PFSK-1 (cell line): Measurements from ENCODE around the gene UBE2J2.

Source experiments
- REST ChIP-seq, 2 experiments: IDR thresholded peaks; 2 replicates each; pipeline versions ENCODE4 v1.6.1 to v1.8.0; 2011 to 2012; ENCODE audit warnings: low read depth in 2 of 2, low read length in 2 of 2, control low read depth in 1 of 2, inconsistent platforms in 1 of 2, mild to moderate bottlenecking in 1 of 2, moderate library complexity in 1 of 2; ENCODE audit not compliant: insufficient read depth in 1 of 2
- SIN3A ChIP-seq: IDR thresholded peaks from 2 replicates; pipeline ENCODE4 v1.6.1; 2012; ENCODE audit warnings: mild to moderate bottlenecking, low read length, moderate library complexity, borderline replicate concordance; ENCODE audit not compliant: insufficient read depth
- TAF1 ChIP-seq: IDR thresholded peaks from 2 replicates; pipeline ENCODE4 v1.6.1; 2012; ENCODE audit warnings: low read length, control low read depth, borderline replicate concordance; ENCODE audit not compliant: insufficient read depth

DNA sequence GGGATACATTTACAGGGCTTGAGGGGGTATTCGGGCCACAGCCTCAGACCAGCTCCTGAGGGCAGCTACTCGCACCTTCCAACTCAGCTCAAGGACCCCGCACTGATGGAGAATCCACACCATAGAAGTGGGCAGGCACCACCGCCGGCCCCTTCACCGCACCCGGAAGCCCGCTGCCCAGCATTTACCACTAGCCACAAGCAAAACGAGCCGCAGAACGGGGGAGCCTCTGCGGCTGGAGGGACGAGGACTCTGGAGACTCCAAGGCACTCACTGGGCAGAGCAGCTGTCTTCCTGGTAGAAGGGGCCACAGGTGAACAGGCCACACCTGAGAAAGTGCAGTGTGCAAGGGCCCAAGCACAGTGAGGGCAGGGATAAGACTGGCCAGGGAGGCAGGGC lies 5.4 kb downstream of the UBE2J2 start:
- TF ChIP-seq REST (IDR thresholded peaks at IDR 0.05; ENCODE audit: insufficient read depth in 1 of 2, low read depth in 2 of 2, low read length in 2 of 2) (no peak), TAF1 (no peak), SIN3A (no peak)
